Transverse colon (tissue), 4 donors: ENCODE results near the gene GPD1L.

Experiments used
- POLR2AphosphoS5 ChIP-seq, 3 donors: sonication (generic); formaldehyde crosslinking; IDR thresholded peaks; one replicate each; pipeline ENCODE4 v1.6.1; 2016; ENCODE audit warnings: antibody characterized with exemption in 3 of 3
- TF ChIP-seq, protein P1 (sequence below), 5 experiments: fragments of 200-600 bp in 3 of 5; fragments of 450-650 bp in 2 of 5; sonication (generic) in 3 of 5; IDR thresholded peaks; 1 replicate in 2 of 5; 2 replicates in 3 of 5; pipeline ENCODE4 v1.5.1; 2016 to 2017; ENCODE audit warnings: antibody characterized with exemption in 5 of 5, inconsistent platforms in 3 of 5, mild to moderate bottlenecking in 2 of 5, moderate library complexity in 1 of 5

- TF ChIP-seq, protein P1, sequence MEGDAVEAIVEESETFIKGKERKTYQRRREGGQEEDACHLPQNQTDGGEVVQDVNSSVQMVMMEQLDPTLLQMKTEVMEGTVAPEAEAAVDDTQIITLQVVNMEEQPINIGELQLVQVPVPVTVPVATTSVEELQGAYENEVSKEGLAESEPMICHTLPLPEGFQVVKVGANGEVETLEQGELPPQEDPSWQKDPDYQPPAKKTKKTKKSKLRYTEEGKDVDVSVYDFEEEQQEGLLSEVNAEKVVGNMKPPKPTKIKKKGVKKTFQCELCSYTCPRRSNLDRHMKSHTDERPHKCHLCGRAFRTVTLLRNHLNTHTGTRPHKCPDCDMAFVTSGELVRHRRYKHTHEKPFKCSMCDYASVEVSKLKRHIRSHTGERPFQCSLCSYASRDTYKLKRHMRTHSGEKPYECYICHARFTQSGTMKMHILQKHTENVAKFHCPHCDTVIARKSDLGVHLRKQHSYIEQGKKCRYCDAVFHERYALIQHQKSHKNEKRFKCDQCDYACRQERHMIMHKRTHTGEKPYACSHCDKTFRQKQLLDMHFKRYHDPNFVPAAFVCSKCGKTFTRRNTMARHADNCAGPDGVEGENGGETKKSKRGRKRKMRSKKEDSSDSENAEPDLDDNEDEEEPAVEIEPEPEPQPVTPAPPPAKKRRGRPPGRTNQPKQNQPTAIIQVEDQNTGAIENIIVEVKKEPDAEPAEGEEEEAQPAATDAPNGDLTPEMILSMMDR (IDR thresholded peaks at IDR 0.05): no peak
- no peak for TF ChIP-seq POLR2AphosphoS5 (IDR thresholded peaks at IDR 0.05)
These were observed 94.8 kb downstream of the GPD1L start for GRCh38 chr3:32200992-32201758.
